ENCODE data around the gene BICDL1.

BICDL1 gene

DNA sequence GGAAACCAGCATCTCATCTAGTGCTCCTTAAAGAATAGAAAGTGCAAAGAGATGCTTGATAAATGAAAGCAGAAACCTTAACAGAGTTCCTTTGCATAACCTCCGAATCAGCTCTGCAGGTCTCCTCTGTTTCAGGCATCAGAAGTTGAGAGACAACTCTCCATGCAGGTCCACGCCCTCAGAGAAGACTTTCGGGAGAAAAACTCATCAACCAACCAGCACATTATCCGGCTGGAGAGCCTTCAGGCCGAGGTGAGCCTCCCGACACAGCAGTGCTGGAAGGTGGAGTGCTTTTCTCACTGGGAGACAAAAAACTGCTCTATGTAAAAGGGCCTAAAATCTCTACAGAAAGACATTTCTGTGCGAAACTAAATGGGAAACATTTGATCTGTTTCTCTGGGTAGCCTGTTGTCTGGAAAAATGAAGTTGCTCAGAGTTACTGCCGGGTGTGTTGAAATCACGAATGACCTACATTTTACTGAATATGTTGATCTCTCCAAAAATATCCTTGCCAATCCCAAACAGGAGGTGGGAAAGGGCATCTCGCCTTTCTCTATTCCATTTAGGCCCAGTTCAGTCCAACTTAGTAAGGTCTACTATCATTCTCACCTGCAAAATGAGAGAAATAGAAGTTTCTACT lies 72.7 kb downstream of the BICDL1 start:
- no peak overlapping the region for H3K4me3 ChIP-seq (replicated peaks in 1 of 2; ENCODE audit: low read depth in 2 of 2, low read length in 2 of 2)
- TF ChIP-seq, protein P1, sequence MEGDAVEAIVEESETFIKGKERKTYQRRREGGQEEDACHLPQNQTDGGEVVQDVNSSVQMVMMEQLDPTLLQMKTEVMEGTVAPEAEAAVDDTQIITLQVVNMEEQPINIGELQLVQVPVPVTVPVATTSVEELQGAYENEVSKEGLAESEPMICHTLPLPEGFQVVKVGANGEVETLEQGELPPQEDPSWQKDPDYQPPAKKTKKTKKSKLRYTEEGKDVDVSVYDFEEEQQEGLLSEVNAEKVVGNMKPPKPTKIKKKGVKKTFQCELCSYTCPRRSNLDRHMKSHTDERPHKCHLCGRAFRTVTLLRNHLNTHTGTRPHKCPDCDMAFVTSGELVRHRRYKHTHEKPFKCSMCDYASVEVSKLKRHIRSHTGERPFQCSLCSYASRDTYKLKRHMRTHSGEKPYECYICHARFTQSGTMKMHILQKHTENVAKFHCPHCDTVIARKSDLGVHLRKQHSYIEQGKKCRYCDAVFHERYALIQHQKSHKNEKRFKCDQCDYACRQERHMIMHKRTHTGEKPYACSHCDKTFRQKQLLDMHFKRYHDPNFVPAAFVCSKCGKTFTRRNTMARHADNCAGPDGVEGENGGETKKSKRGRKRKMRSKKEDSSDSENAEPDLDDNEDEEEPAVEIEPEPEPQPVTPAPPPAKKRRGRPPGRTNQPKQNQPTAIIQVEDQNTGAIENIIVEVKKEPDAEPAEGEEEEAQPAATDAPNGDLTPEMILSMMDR (IDR thresholded peaks at IDR 0.05; ENCODE audit: low read depth, low read length), result no peak
- no peak for DNase-seq (ENCODE audit: low read depth in 2 of 2)

DNA sequence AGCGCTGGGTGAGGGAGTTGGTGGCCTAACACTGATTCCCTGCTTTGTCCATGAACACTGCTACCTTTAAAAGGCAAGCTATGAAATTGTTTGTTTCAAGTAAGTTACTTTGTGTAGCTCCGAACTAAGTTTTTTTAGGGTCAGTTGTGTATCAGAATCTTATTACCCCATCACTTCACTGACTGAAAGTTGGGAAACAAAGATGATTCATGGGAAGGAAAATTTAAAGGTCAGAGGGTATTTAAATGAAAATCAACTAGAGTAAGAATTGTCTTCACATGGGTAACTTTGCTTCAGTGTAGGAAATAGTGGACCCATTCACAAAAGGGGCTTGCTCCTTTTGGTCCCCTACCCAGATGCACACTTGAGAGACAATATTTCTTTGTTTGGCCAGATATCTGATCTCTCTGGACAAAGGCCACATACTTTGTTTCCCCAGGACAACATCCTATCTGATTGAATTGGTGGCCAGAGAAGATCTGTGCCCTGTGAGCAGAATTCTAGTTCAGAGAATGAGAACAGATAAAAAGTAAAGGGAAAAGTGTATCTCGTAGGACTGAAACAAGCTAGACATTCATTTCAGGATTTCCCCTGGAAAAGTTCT lies 74.0 kb downstream of the BICDL1 start:
- TF ChIP-seq, protein P1 (IDR thresholded peaks at IDR 0.05; ENCODE audit: low read depth, low read length), result no peak
- no peak overlapping the region for H3K4me3 ChIP-seq (replicated peaks in 1 of 2; ENCODE audit: low read depth in 2 of 2, low read length in 2 of 2)
- peak in 1 of 2 donors; percentile 11 for DNase-seq (ENCODE audit: low read depth in 2 of 2)

DNA sequence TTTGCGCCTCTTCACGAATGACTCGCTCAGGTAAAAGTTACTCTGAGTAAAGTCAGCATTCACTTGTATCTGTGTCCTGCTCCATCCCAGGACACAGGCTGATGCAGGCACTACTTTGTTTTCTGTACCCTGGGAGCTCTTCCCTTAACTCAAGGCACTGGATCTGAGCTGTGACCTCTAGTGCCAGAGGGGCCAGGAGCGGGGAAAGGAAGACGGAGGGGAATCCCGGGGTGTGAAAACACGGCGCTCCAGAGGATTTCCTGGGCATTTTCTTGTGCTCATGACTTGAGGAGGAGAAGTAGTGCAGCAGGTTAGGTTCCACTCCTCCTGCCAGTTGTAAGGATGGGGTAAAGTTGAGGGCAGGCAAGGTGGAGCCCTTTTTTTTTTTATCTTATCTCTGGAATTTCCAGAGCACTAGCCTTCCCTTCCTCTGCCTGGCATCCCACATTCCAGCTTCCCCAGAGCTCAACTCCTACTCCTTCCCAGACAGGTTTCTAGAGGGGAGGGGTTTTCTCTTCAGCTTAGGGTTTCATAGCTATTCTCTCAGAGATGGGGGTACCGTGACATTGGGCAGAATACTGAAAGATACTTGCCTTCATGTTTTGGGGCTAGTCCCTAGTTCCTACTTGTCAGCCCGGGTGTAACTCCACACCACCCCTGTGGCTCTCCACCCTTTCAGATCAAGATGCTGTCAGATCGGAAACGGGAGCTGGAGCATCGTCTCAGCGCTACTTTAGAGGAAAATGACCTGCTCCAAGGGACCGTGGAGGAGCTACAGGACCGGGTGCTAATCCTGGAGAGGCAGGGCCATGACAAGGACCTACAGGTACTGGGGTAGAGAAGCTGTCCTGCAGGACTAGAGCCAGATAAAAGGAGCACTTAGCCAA lies 75.3 kb downstream of the BICDL1 start:
- no peak for DNase-seq (ENCODE audit: low read depth in 2 of 2)
- TF ChIP-seq, protein P1 (IDR thresholded peaks at IDR 0.05; ENCODE audit: low read depth, low read length), result no peak
- H3K4me3 ChIP-seq (replicated peaks in 1 of 2; ENCODE audit: low read depth in 2 of 2, low read length in 2 of 2), result no peak overlapping the region

DNA sequence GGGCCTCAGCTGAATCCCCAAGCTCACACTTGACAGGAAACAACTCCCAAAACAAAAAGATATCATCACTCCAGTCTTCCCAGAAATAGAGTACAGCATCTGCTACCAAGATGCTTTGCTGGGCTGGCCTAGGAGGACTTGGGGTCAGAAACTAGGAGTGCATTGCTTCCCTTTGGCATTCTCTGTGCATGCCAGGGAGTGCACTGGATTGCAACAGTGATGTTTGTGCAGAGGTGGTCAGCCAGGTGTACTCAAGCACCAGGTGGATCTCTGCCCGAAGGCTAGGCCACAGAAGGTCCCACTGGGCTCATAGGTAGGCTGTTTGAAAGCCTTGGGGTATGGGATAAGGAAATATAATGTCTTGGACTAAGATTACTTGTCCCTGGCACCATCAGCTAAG lies 76.4 kb downstream of the BICDL1 start:
- DNase-seq (ENCODE audit: low read depth in 2 of 2), result no peak
- no peak overlapping the region for H3K4me3 ChIP-seq (replicated peaks in 1 of 2; ENCODE audit: low read depth in 2 of 2, low read length in 2 of 2)
- TF ChIP-seq, protein P1 (IDR thresholded peaks at IDR 0.05; ENCODE audit: low read depth, low read length), result no peak

DNA sequence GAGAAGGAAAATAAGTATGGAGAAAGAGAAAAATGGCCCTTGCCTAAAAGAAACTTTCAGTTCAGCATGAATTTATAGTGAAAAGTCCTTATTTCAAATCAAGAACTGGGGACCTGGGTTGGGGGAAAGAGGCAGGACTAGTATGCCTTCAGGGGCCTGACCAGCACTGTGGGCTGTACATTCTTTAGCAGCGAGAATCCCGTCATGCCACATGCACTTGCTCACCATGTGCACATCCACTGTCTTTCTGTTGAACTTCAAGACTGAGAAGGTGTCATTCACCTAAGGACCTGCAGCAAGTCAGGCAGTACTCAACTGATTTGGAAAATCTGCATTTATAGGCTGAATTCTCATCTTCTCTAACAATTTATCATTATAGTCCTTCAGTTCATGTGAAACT lies 77.3 kb downstream of the BICDL1 start:
- TF ChIP-seq, protein P1 (IDR thresholded peaks at IDR 0.05; ENCODE audit: low read depth, low read length), result no peak
- DNase-seq (ENCODE audit: low read depth in 2 of 2), result no peak
- H3K4me3 ChIP-seq (replicated peaks in 1 of 2; ENCODE audit: low read depth in 2 of 2, low read length in 2 of 2), result no peak overlapping the region

DNA sequence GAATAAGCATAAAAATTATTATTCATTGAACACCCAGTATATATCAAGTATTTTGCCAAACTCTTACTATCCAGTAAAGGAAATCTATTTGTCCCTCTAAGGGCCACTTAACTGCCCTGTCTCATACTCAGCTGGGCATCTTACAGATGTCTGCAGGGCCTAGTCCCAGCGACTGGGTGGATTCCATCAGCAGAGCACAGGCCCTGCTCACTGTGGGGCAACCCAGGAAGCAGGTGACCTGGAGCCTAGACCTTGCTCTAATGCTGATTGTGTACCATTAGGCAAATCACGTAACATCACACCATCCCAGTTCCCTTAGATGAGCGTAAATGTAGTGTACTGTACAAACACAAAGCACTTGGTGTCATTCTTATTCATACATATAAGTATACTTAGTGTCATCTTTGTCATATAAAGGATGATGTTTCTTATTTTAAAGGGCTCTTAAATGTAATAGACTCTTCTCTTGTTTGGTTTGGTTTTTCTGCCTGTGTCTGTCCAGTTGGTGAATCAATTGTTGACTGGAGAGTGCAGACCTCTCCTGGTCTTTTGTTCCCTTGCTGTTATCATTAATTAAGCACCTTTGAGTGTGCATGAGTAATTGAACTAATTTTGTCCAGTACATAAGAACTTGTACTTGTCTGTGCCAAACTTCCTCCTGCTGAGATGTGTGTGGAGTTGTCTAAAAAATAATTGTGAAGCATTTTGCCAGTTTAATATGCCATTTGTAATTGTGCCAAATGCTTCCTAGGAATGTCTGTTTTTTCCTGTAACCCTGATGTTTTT lies 78.2 kb downstream of the BICDL1 start:
- no peak overlapping the region for H3K4me3 ChIP-seq (replicated peaks in 1 of 2; ENCODE audit: low read depth in 2 of 2, low read length in 2 of 2)
- no peak for DNase-seq (ENCODE audit: low read depth in 2 of 2)
- TF ChIP-seq, protein P1 (IDR thresholded peaks at IDR 0.05; ENCODE audit: low read depth, low read length), result no peak

Measured in cardiac fibroblast (primary cell).